HepG2 (cell line): ENCODE data around the gene P3H3. TPM values are rescaled to one million over a fixed set of nuclear protein-coding genes. Genes with fewer than 3 reads are reported as not detected.

Experiments used
- BORCS8-MEF2B ChIP-seq: sonication (generic); formaldehyde crosslinking; IDR thresholded peaks from 2 replicates; pipeline ENCODE4 v1.8.0; 2022; ENCODE audit warnings: mild to moderate bottlenecking, missing genetic modification reagents
- HHEX ChIP-seq: IDR thresholded peaks from 2 replicates; pipeline ENCODE4 v1.6.1; 2016; ENCODE audit warnings: control low read depth
- HOXA3 ChIP-seq: sonication (generic); formaldehyde crosslinking; IDR thresholded peaks from 2 replicates; pipeline ENCODE4 v1.5.0; 2020; ENCODE audit warnings: missing genetic modification reagents
- IKZF4 ChIP-seq: sonication (generic); formaldehyde crosslinking; IDR thresholded peaks from 2 replicates; pipeline ENCODE4 v1.5.1; 2020; ENCODE audit warnings: borderline replicate concordance, mild to moderate bottlenecking, low read depth, missing genetic modification reagents; ENCODE audit errors: not compliant biosample characterization
- KDM2A ChIP-seq: sonication (generic); formaldehyde crosslinking; IDR thresholded peaks from 2 replicates; pipeline ENCODE4 v1.4.0; 2020; ENCODE audit warnings: low read depth, missing genetic modification reagents, borderline replicate concordance
- LCORL ChIP-seq, 2 experiments: fragments of 450-650 bp in 1 of 2; sonication (generic) in 1 of 2; formaldehyde crosslinking in 1 of 2; IDR thresholded peaks; 2 replicates each; pipeline versions ENCODE4 v1.5.0 to v1.6.1; 2017 to 2020; ENCODE audit warnings: antibody characterized with exemption in 1 of 2, missing genetic modification reagents in 1 of 2
- RAD21 ChIP-seq: fragments of 450-650 bp; formaldehyde crosslinking; IDR thresholded peaks from 2 replicates; pipeline ENCODE4 v1.5.0; 2020; ENCODE audit warnings: mild to moderate bottlenecking
- TSC22D2 ChIP-seq: sonication (generic); formaldehyde crosslinking; IDR thresholded peaks from 2 replicates; pipeline ENCODE4 v1.5.1; 2020; ENCODE audit warnings: missing genetic modification reagents, mild to moderate bottlenecking, borderline replicate concordance
- ZBTB20 ChIP-seq: sonication (generic); formaldehyde crosslinking; IDR thresholded peaks from 2 replicates; pipeline ENCODE4 v1.8.1; 2023; ENCODE audit warnings: missing genetic modification reagents, low read depth, mild to moderate bottlenecking, borderline replicate concordance
- ZFP1 ChIP-seq: IDR thresholded peaks from 2 replicates; pipeline ENCODE4 v1.6.1; 2016
- polyA plus RNA-seq, 8 experiments: library from polyadenylated mRNA; depleted of rRNA in 3 of 8; stranded (reverse) in 7 of 8; unstranded in 1 of 8; fragments of >200 nt; fragmentation: Illumina TruSeq in 4 of 8; extraction: Trizol in 4 of 8; gene quantifications; 2 replicates each; pipeline versions ENCODE4 v1.2.1 to v1.2.3, GENCODE V29; 2011 to 2016; ENCODE audit warnings: low read depth in 4 of 8, missing spikeins in 1 of 8, mixed read lengths in 1 of 8; ENCODE audit not compliant: insufficient read depth in 1 of 8
- total RNA-seq, 5 experiments: library from RNA; depleted of rRNA; stranded (reverse); fragments of >200 nt; fragmentation: Illumina TruSeq; extraction: Trizol; gene quantifications; 2 replicates each; pipeline ENCODE4 v1.2.3, GENCODE V29; 2016; ENCODE audit warnings: low read depth in 1 of 5
- TF ChIP-seq, protein P1 (sequence below): sonication (generic); formaldehyde crosslinking; IDR thresholded peaks from 2 replicates; pipeline ENCODE4 v1.4.0; 2020; ENCODE audit warnings: missing genetic modification reagents, borderline replicate concordance
- TF ChIP-seq, protein P2 (sequence below): IDR thresholded peaks from 2 replicates; pipeline ENCODE4 v1.4.0; 2020; ENCODE audit warnings: mild to moderate bottlenecking, missing genetic modification reagents
- TF ChIP-seq, protein P3 (sequence below): IDR thresholded peaks from 2 replicates; pipeline ENCODE4 v1.6.1; 2016; ENCODE audit warnings: low read depth
- TF ChIP-seq, protein P4 (sequence below): sonication (generic); formaldehyde crosslinking; IDR thresholded peaks from 2 replicates; pipeline ENCODE4 v1.4.0; 2020; ENCODE audit warnings: mild to moderate bottlenecking, missing genetic modification reagents
- TF ChIP-seq, protein P5 (sequence below): sonication (generic); formaldehyde crosslinking; IDR thresholded peaks from 2 replicates; pipeline ENCODE4 v1.4.0; 2020; ENCODE audit warnings: low read depth, missing genetic modification reagents
- TF ChIP-seq, protein P6 (sequence below): sonication (generic); formaldehyde crosslinking; IDR thresholded peaks from 2 replicates; pipeline ENCODE4 v1.8.0; 2022; ENCODE audit warnings: missing genetic modification reagents, low read depth, mild to moderate bottlenecking, borderline replicate concordance

Gene P3H3
- total and polyA plus RNA-seq, 2 of the 13 experiments (the other 11 are each of a cell fraction or from before 2014, with no cell fraction given) = 20.1 to 20.5 TPM

DNA sequence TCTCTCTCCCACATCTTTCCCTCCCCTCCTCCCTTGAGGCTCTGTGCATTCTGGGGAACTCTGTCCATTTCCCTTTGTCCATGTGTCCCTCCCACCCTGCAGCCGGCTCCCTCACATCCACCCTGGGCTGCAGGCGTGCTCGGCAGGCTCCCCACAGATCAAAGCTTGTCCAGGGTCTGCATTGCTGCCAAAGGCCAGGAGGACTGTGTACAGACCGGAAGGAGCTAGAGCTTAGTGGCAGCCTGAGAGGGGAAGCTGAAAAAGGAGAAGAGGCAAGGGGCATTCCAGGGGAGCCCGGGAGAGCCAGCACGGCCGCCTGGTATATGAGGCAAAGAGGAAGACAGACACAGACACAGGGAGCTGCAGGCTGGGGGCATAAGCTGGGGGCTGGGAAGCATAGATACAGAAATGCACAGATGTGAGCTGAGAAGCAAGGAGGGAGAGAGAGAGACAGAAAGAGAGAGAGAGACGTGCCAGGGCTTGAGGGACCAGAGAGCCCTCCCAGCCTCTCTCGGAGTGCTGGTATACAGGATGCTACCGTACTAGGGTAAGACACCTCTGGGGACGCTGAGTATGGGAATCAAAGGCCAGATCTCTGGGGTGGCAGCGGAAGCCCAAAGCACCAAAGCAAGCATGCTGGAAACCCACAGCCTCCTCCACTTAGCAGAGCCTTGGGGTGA lies 35.5 kb upstream of the P3H3 start (continued):
- TF ChIP-seq, protein P1, sequence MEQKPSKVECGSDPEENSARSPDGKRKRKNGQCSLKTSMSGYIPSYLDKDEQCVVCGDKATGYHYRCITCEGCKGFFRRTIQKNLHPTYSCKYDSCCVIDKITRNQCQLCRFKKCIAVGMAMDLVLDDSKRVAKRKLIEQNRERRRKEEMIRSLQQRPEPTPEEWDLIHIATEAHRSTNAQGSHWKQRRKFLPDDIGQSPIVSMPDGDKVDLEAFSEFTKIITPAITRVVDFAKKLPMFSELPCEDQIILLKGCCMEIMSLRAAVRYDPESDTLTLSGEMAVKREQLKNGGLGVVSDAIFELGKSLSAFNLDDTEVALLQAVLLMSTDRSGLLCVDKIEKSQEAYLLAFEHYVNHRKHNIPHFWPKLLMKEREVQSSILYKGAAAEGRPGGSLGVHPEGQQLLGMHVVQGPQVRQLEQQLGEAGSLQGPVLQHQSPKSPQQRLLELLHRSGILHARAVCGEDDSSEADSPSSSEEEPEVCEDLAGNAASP (CRISPR knock-in tag) = peak; percentile 61; the same call in 1 of the 2 replicates
- TF ChIP-seq, protein P2, sequence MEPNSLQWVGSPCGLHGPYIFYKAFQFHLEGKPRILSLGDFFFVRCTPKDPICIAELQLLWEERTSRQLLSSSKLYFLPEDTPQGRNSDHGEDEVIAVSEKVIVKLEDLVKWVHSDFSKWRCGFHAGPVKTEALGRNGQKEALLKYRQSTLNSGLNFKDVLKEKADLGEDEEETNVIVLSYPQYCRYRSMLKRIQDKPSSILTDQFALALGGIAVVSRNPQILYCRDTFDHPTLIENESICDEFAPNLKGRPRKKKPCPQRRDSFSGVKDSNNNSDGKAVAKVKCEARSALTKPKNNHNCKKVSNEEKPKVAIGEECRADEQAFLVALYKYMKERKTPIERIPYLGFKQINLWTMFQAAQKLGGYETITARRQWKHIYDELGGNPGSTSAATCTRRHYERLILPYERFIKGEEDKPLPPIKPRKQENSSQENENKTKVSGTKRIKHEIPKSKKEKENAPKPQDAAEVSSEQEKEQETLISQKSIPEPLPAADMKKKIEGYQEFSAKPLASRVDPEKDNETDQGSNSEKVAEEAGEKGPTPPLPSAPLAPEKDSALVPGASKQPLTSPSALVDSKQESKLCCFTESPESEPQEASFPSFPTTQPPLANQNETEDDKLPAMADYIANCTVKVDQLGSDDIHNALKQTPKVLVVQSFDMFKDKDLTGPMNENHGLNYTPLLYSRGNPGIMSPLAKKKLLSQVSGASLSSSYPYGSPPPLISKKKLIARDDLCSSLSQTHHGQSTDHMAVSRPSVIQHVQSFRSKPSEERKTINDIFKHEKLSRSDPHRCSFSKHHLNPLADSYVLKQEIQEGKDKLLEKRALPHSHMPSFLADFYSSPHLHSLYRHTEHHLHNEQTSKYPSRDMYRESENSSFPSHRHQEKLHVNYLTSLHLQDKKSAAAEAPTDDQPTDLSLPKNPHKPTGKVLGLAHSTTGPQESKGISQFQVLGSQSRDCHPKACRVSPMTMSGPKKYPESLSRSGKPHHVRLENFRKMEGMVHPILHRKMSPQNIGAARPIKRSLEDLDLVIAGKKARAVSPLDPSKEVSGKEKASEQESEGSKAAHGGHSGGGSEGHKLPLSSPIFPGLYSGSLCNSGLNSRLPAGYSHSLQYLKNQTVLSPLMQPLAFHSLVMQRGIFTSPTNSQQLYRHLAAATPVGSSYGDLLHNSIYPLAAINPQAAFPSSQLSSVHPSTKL (CRISPR knock-in tag) = peak; percentile 91
- TF ChIP-seq, protein P3, sequence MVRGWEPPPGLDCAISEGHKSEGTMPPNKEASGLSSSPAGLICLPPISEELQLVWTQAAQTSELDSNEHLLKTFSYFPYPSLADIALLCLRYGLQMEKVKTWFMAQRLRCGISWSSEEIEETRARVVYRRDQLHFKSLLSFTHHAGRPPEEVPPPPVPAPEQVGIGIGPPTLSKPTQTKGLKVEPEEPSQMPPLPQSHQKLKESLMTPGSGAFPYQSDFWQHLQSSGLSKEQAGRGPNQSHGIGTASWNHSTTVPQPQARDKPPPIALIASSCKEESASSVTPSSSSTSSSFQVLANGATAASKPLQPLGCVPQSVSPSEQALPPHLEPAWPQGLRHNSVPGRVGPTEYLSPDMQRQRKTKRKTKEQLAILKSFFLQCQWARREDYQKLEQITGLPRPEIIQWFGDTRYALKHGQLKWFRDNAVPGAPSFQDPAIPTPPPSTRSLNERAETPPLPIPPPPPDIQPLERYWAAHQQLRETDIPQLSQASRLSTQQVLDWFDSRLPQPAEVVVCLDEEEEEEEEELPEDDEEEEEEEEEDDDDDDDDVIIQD (CRISPR knock-in tag) = peak; percentile 66; the same call in 1 of the 2 replicates
- no peak for TF ChIP-seq LCORL (IDR thresholded peaks at IDR 0.05)
- TF ChIP-seq LCORL (CRISPR knock-in tag; IDR thresholded peaks at IDR 0.05) = peak; percentile 87
- peak; percentile 77 for TF ChIP-seq KDM2A (CRISPR knock-in tag)
- TF ChIP-seq HHEX = peak; percentile 50; the same call in 1 of the 2 replicates
- TF ChIP-seq, protein P4, sequence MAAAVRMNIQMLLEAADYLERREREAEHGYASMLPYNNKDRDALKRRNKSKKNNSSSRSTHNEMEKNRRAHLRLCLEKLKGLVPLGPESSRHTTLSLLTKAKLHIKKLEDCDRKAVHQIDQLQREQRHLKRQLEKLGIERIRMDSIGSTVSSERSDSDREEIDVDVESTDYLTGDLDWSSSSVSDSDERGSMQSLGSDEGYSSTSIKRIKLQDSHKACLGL (CRISPR knock-in tag) = no peak
- peak; percentile 42 for TF ChIP-seq IKZF4 (CRISPR knock-in tag)
- TF ChIP-seq RAD21 = no peak
- TF ChIP-seq BORCS8-MEF2B = peak; percentile 67; the same call in 1 of the 2 replicates
- TF ChIP-seq, protein P5, sequence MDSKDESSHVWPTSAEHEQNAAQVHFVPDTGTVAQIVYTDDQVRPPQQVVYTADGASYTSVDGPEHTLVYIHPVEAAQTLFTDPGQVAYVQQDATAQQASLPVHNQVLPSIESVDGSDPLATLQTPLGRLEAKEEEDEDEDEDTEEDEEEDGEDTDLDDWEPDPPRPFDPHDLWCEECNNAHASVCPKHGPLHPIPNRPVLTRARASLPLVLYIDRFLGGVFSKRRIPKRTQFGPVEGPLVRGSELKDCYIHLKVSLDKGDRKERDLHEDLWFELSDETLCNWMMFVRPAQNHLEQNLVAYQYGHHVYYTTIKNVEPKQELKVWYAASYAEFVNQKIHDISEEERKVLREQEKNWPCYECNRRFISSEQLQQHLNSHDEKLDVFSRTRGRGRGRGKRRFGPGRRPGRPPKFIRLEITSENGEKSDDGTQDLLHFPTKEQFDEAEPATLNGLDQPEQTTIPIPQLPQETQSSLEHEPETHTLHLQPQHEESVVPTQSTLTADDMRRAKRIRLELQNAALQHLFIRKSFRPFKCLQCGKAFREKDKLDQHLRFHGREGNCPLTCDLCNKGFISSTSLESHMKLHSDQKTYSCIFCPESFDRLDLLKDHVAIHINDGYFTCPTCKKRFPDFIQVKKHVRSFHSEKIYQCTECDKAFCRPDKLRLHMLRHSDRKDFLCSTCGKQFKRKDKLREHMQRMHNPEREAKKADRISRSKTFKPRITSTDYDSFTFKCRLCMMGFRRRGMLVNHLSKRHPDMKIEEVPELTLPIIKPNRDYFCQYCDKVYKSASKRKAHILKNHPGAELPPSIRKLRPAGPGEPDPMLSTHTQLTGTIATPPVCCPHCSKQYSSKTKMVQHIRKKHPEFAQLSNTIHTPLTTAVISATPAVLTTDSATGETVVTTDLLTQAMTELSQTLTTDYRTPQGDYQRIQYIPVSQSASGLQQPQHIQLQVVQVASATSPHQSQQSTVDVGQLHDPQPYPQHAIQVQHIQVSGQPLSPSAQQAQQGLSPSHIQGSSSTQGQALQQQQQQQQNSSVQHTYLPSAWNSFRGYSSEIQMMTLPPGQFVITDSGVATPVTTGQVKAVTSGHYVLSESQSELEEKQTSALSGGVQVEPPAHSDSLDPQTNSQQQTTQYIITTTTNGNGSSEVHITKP (CRISPR knock-in tag) = no peak
- no peak for TF ChIP-seq ZFP1
- TF ChIP-seq, protein P6, sequence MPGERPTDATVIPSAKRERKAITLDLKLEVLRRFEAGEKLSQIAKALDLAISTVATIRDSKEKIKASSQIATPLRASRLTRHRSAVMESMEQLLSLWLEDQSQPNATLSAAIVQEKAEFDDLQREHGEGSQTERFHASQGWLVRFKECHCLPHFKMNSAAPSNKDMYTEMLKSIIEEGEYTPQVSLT = no peak
- peak; percentile 79; the same call in 1 of the 2 replicates for TF ChIP-seq TSC22D2
- peak; percentile 63 for TF ChIP-seq HOXA3 (CRISPR knock-in tag)
- peak; percentile 80; the same call in 1 of the 2 replicates for TF ChIP-seq ZBTB20 (CRISPR knock-in tag)
